GM19328 (cell line): Measurements from ENCODE around the gene USP32.
"Not testable (repeated sequence)": the region's sequence is repeated elsewhere in the genome, so short reads cannot be mapped to it uniquely, and the experiment has no call there.

ENCODE experiments used
- ATAC-seq: cut with Tn5 transposase; IDR thresholded peaks from one replicate; pipeline ENCODE4 v1.9.1; 2021; ENCODE audit warnings: mild to moderate bottlenecking, moderate library complexity; ENCODE audit not compliant: unreplicated experiment

USP32 gene

DNA sequence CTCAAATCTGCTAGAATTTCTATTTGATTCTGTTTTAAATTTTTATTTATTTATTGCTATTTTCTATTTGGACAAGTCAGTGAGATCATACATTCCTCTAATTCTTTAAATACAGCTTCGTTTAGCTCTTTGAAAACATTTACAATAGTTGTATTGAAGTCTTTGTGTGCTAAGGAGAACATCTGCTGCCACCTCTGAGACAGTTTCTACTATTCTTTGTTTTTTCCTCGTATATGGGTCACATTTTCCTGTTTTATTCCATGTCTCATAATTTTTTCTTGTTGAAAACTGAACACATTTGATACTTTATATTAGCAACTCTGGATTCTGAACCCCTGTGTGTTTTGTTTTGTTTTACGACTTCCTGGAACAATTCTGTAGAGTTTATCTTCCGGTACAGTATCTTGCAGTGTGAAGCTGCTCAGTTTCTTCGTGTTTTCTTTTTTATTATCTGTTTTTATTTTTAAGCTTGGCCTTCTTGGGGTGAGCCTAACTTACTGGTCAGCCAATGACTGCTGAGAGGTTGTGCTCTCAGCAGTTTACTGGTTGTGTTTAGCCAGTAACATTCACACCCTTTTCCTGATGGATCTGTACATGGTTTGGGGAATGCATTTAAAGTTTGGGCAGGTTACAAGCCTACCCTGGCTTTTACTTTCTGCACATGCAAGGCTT lies 143.2 kb downstream of the USP32 start:
- no peak for ATAC-seq

DNA sequence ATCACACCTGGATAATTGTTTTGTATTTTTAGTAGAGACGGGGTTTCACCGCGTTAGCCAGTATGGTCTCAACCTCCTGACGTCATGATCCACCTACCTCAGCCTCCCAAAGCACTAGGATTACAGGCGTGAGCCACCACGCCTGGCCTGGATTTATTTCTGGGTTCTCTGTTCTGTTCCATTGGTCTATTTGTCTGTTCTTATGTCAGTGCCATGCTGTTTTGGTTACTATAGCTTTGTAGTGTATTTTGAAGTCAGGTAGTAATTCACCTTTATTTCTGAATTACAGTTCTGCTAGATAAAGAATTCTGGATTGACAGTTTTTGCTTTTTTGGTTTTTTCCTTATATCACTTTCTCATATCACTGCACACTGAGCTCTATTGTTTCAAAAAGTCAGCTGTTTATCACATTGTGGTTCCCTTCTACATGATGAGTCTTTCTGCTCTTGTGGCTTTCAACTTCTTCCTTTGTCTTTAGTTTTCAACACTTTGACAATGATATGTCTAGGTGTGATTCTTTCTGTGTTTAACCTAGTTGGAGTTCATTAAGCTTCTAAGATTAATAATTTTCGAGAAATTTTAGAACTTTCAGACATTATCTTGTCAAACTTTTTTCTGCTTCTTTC lies 144.0 kb downstream of the USP32 start:
- no peak for ATAC-seq

DNA sequence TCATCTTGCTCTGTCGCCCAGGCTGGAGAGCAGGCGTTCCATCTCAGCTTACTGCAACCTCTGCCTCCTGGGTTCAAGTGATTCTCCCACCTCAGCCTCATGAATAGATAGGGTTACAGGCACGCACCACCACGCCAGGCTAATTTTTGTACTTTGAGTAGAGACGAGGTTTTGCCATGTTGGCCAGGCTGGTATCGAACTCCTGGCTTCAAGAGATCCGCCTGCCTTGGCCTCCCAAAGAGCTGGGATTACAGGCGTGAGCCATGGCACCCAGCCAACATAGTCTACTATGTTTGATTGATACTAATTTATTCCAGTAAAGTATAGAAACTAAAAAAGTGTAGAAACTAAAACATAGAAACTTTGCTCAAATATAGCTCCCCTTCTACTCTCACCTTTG lies 147.3 kb downstream of the USP32 start:
- ATAC-seq = no peak

DNA sequence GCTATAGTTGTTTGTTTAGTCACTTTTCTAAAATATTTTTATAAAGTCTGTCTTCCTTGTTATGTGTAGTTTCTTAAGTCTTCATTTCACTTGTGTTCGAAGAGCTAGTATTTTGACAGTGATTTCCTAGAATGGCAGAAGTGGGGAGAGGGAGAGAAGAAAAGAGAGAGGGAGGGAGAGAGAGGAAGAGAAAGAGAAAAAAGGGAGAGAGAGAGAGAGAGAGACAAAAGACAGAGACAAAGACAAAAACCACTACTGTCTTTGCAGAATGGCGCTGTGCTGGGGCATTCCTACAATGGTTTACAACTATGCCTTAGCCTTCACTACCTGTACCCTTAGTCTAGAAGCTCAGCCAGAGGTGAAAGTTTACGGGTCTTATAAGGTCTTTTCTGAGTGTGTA lies 151.6 kb downstream of the USP32 start:
- no peak for ATAC-seq

DNA sequence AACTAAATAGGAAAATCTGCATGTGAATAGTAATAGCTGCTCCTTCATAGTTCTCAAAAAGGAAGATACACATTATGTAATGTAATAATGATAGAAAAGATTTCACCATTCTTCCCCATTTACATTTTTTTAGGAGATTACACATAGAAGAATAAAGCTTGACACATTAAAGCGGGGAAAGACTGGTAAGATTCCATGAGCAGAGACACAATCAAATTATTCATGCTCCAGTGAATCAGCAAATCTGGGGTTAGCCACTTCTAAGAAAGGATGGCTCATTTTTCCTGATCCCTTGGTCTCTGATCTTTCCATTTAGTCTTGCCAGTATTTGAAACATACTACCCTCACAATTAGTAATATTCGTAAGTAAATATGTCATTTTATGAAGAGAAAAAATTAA lies 160.2 kb downstream of the USP32 start:
- no peak for ATAC-seq

DNA sequence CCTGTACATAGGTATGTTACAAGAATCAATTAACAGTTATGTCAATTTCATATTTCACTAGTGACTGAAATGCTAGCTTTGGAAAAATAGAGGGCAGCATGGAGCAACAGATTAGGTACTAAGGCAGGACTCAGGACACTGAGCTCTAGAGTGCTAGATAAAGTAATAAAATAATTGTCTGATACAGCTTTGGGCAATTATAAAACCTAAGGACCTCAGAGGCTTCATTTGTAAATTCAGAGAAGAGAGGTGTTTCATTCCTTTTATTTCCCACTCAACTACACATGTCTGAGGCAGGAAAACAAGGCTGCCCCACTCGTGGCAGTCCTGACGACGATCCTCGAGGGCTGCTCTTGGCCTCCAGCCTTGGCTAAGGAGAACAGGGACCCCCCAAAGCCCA lies 160.7 kb downstream of the USP32 start:
- no peak for ATAC-seq

GRCh38 chr17:60230358-60230757 lies 161.6 kb downstream of the USP32 start:
- no peak for ATAC-seq

DNA sequence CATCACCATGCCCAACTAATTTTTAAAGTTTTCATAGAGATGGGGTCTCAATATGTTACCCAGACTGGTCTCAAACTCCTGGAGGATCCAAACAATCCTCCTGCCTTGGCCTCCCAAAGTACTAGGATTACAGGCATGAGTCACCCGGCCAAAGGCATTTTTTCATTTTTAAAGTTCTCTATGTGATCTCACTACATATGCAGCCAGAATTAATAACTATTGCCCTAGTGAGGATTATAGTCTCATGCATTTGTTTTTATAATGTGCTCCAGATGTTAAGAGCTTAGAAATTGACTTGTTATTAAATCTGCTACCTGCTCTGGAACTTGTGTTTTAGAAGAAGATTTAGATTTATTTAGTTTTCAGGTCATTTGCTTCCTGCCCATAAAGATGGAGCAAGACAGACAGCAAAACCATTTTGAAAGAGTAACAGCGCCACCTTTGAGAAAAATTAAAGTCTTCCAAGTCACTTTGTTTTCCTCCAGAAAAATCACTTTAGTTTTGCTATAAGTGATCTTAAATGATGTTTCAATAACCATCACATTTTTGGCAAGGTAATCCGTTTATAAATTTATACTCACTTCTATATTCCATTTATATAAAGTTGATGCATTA lies 162.6 kb downstream of the USP32 start:
- ATAC-seq = no peak

GRCh38 chr17:60227276-60227675 lies 164.7 kb downstream of the USP32 start:
- ATAC-seq = not testable (repeated sequence)

- ATAC-seq = no peak
Measured at GRCh38 chr17:60224064-60224463, 167.9 kb downstream of the USP32 start.

GRCh38 chr17:60223456-60223855 lies 168.5 kb downstream of the USP32 start:
- no peak for ATAC-seq

DNA sequence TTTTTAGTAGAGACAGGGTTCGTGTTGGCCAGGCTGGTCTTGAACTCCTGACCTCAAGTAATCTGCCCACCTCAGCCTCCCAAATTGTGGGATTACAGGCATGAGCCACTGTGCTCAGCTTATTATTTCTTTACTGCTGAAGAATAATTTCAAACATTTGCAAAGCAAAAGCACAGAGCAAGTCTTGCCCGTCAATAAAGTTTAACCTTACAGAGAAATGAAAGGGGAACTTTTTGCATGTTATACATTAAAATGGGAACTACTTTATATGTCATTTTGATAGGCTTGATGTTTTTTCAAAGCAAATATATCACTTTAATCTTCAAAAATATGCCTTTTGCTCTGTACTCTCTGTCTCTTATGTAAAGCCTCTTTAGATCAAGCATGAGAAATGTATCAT lies 173.2 kb downstream of the USP32 start:
- not testable (repeated sequence) for ATAC-seq

- ATAC-seq = not testable (repeated sequence)
Measured at GRCh38 chr17:60215895-60216294, 176.0 kb downstream of the USP32 start.

DNA sequence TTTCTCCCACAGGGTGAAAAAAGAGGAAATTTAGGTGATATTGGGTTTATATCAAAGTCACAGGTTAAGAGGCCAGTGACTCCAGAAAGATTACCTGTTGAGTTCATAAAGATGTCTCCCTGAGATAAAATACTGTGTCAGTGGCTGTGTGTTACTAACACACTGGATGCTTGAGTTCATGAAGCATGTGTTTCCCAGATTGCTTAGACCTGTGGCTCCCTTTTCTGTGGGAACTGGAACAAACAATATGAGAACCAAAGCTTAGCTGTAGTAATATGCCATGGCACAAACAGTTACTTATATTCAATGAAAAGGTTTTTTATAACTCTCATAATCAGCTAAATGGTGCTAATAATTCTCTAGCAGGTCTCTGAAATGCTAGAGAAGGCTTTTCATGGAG lies 180.7 kb downstream of the USP32 start:
- ATAC-seq = not testable (repeated sequence)

GRCh38 chr17:60208302-60208701 lies 183.6 kb downstream of the USP32 start:
- ATAC-seq = not testable (repeated sequence)

DNA sequence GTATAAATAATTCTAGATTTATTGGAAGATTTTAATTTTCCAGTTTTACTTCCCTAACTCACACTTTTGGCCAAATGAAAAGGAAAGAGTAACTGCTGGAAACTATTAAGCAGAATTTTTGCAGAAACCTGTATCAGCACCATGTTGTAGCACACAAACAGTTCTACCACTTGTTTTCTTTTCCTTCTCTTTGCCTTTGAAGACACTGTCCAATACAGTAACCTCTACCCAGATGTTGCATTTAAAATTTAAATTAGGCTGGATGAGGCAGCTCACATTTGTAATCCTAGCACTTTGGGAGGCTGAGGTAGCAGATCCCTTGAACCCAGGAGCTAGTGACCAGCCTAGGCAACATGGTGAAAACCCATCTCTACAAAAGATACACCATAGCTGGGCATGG lies 186.2 kb downstream of the USP32 start:
- ATAC-seq = not testable (repeated sequence)

- not testable (repeated sequence) for ATAC-seq
Measured at GRCh38 chr17:60198630-60199029, 193.3 kb downstream of the USP32 start.

GRCh38 chr17:60194141-60194540 lies 197.8 kb downstream of the USP32 start:
- not testable (repeated sequence) for ATAC-seq

DNA sequence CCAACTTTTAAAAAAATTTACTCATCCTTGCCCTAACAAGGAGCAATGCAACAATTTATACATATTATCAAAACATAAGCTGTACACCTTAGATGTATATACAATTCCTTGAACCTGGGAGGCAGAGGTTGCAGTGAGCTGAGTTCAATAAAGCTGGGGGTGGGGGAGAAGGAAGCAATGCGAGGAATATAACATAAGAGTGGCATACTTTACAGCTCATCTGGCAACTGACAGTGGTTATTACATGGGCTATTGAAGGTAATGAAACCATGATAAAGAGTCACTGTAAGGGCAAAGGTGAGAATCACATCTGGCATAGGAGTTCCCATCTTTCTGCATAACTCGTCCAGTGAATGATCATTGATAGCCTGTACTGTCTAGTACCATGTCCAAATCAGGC lies 198.5 kb downstream of the USP32 start:
- ATAC-seq = no peak

GRCh38 chr17:60193032-60193431 lies 198.9 kb downstream of the USP32 start:
- ATAC-seq = not testable (repeated sequence)

- ATAC-seq = not testable (repeated sequence)
Measured at GRCh38 chr17:60190032-60190431, 201.9 kb downstream of the USP32 start.

- no peak for ATAC-seq
Measured at GRCh38 chr17:60188759-60189158, 203.2 kb downstream of the USP32 start.
